DOHH2 (cell line): Measurements from ENCODE around the gene TMEM271.

ENCODE experiments used
- H3F3A ChIP-seq: fragments of 200-600 bp; sonication (generic), shearing (Covaris generic); 2 replicates; pipeline ENCODE4 v1.6.0; 2016; ENCODE audit warnings: antibody characterized with exemption, mild to moderate bottlenecking; ENCODE audit not compliant: control insufficient read depth, insufficient read depth
- H3K27ac ChIP-seq: fragments of 200-600 bp; sonication (generic); 2 replicates; pipeline ENCODE4 v1.5.1; 2014; ENCODE audit warnings: low read depth, mild to moderate bottlenecking, low read length, moderate library complexity
- H3K27me3 ChIP-seq: fragments of 200-600 bp; sonication (generic); 2 replicates; pipeline ENCODE4 v1.6.1; 2014; ENCODE audit warnings: mild to moderate bottlenecking, low read length, mixed read lengths; ENCODE audit not compliant: control insufficient read depth
- H3K36me3 ChIP-seq: fragments of 200-600 bp; sonication (generic); 2 replicates; pipeline ENCODE4 v1.6.1; 2014; ENCODE audit warnings: mild to moderate bottlenecking, low read length, moderate library complexity, mixed read lengths; ENCODE audit not compliant: control insufficient read depth
- H3K4me1 ChIP-seq: fragments of 200-600 bp; sonication (generic); 2 replicates; pipeline ENCODE4 v1.6.1; 2014; ENCODE audit warnings: mild to moderate bottlenecking, low read length, mixed read lengths; ENCODE audit not compliant: control insufficient read depth
- H3K4me2 ChIP-seq: fragments of 200-600 bp; sonication (generic); 2 replicates; pipeline ENCODE4 v1.6.0; 2014; ENCODE audit warnings: mild to moderate bottlenecking, low read length, moderate library complexity
- H3K4me3 ChIP-seq: fragments of 200-600 bp; sonication (generic); 2 replicates; pipeline ENCODE4 v1.5.1; 2014; ENCODE audit warnings: mild to moderate bottlenecking, low read length, mixed read lengths
- H3K79me2 ChIP-seq: fragments of 200-600 bp; sonication (generic); 2 replicates; pipeline ENCODE4 v1.6.1; 2014; ENCODE audit warnings: mild to moderate bottlenecking, low read length, mixed read lengths; ENCODE audit not compliant: control insufficient read depth
- H3K9me2 ChIP-seq: fragments of 200-600 bp; sonication (generic); replicated peaks from 2 replicates; pipeline ENCODE4 v1.6.1; 2014; ENCODE audit warnings: mild to moderate bottlenecking, low read length, mixed read lengths; ENCODE audit not compliant: control insufficient read depth
- H3K9me3 ChIP-seq: fragments of 200-600 bp; sonication (generic); 2 replicates; pipeline ENCODE4 v1.6.1; 2014; ENCODE audit warnings: antibody characterized with exemption, low read length, mixed read lengths; ENCODE audit not compliant: control insufficient read depth, insufficient read depth
- H4K20me1 ChIP-seq: fragments of 200-600 bp; sonication (generic); 2 replicates; pipeline ENCODE4 v1.6.0; 2014; ENCODE audit warnings: low read depth, mild to moderate bottlenecking, antibody characterized with exemption, low read length, moderate library complexity; ENCODE audit not compliant: control insufficient read depth, insufficient read depth
- EZH2phosphoT487 ChIP-seq: fragments of 200-600 bp; sonication (generic); IDR thresholded peaks from 2 replicates; pipeline ENCODE4 v1.6.1; 2017; ENCODE audit warnings: borderline replicate concordance, mild to moderate bottlenecking, antibody characterized with exemption, low read length, moderate library complexity, mixed read lengths
- TF ChIP-seq, protein P1 (sequence below): fragments of 200-600 bp; sonication (generic); IDR thresholded peaks from one replicate; pipeline ENCODE4 v1.5.1; 2014; ENCODE audit warnings: antibody characterized with exemption, mild to moderate bottlenecking, low read depth, low read length; ENCODE audit not compliant: poor library complexity, severe bottlenecking

Gene TMEM271

DNA sequence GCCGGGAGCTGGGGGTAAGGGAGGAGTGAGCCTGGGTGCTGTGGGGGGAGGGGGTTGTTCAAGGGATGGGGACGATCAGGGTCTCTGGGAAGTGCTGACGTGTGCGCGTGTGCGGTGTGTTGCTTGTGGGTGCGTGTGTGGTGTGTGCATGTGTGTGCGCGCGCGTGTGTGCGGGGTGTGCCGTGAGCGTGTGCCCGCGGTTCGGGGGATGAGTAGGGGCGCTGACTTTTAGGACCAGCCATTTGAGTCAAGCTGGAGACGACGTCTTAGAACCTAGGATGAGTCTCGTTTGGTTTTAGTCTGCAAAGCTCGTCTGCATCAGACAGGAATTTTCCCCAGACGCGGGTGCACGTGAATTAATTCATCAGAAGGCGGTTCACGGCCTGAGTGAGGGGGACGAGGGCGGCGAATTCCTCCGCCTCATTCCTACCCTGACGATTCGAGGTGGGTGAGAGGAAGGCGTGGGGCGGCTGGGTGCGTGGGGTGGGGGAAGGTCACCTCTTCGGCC, 950 bp upstream of the TMEM271 start:
- no peaks in the 10 kb centered on the region for H4K20me1 ChIP-seq
- TF ChIP-seq EZH2phosphoT487 = no peak
- TF ChIP-seq, protein P1, sequence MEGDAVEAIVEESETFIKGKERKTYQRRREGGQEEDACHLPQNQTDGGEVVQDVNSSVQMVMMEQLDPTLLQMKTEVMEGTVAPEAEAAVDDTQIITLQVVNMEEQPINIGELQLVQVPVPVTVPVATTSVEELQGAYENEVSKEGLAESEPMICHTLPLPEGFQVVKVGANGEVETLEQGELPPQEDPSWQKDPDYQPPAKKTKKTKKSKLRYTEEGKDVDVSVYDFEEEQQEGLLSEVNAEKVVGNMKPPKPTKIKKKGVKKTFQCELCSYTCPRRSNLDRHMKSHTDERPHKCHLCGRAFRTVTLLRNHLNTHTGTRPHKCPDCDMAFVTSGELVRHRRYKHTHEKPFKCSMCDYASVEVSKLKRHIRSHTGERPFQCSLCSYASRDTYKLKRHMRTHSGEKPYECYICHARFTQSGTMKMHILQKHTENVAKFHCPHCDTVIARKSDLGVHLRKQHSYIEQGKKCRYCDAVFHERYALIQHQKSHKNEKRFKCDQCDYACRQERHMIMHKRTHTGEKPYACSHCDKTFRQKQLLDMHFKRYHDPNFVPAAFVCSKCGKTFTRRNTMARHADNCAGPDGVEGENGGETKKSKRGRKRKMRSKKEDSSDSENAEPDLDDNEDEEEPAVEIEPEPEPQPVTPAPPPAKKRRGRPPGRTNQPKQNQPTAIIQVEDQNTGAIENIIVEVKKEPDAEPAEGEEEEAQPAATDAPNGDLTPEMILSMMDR = no peak
- H3K4me2 ChIP-seq = no peak overlapping the region
- no peak overlapping the region for H3K27ac ChIP-seq
- no peaks in the 10 kb centered on the region for H3F3A ChIP-seq
- H3K9me3 ChIP-seq = peaks cover 16% of the 10 kb centered on the region; the same call in 1 of the 2 replicates
- no peaks in the 10 kb centered on the region for H3K36me3 ChIP-seq
- H3K9me2 ChIP-seq = no peaks in the 10 kb centered on the region
- no peaks in the 10 kb centered on the region for H3K4me1 ChIP-seq
- no peak overlapping the region for H3K4me3 ChIP-seq
- H3K27me3 ChIP-seq = no peaks in the 10 kb centered on the region
- H3K79me2 ChIP-seq = no peaks in the 10 kb centered on the region

DNA sequence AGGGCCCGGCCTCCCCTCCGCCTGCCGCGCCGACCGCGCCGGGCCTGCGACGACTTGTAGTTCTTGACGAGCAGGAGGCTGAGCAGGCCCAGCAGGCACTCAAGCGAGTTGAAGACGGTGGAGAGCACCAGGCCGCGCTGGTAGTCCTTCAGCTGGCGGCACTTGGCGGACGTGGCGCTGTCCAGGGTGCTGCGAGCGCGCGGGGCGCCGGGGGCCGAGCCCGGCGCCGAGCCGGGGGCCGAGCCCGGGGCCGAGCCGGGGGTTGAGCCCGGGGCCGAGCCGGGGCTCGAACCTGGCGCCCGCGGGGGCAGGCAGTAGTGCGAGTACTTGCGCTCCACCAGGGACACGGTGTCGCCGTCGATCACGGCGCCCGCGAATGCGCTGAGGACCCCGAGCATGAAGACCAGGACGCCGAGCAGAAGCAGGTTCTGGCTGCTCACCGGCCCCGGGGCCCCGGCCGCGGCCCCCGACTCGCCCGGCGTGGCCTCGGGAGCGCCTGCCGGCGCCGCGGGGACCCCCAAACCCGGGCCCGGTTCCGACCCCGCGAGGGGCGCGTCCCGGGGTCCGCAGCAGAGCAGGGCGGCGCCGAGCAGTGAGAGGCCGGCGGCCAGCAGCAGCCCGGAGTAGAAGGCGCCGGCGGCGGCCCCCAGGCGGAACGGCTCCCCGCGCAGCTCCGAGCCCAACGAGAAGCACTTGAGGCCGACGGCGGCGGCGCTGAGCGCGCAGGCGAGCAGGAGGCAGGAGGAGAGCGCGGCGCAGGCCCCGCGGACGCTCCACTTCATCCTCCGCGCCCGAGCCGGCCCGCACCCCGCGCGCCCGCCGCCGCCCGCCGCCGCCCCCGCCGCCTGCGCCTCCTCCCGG, 584 bp downstream of the TMEM271 start:
- H3K4me2 ChIP-seq = no peak overlapping the region
- H3F3A ChIP-seq = no peaks in the 10 kb centered on the region
- H3K4me3 ChIP-seq = no peak overlapping the region
- H3K9me2 ChIP-seq = no peaks in the 10 kb centered on the region
- H3K27ac ChIP-seq = no peak overlapping the region
- H4K20me1 ChIP-seq = no peaks in the 10 kb centered on the region
- TF ChIP-seq EZH2phosphoT487 = no peak
- TF ChIP-seq, protein P1 = no peak
- no peaks in the 10 kb centered on the region for H3K36me3 ChIP-seq
- H3K27me3 ChIP-seq = no peaks in the 10 kb centered on the region
- peaks cover 12% of the 10 kb centered on the region; the same call in 1 of the 2 replicates for H3K9me3 ChIP-seq
- H3K4me1 ChIP-seq = no peaks in the 10 kb centered on the region
- no peaks in the 10 kb centered on the region for H3K79me2 ChIP-seq

DNA sequence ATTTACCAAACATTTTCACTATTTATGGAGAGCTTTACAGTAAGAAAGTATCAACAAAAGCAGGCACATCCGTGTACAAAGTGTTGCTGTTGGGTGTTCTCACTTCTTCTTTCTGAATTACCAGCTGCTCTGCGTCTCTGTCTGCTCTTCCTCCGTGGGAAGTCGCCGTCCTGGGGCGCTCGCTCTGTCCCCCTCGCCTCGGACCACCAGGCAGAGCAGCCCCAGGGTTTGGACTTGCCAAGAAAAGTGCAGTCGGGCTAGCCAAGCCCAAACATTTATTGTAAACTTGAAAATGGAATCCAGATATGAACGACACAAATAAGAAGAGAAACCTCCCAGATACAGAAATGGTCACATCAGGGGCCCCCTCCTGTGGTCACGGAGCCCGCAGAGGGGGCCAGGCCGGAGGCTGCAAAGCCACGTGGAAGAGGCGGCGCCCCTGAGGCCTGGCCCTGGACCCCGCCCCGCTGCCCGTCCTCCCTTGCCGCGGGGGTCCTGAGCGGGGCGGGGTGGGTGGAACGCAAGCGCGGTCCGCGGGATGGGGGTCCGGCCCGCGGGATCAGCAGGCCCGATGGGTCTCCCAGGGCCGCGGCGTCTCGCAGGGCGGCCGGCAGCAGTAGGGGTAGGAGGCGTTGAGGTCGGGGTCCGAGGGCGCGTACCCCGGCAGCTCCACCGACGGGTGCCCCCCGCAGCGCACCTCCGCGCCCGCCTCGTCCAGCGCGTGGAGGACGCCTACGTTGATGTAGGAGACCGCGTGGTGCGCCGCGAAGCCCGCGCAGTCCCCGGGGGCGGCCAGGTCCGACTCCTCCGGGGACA, 1.5 kb downstream of the TMEM271 start:
- no peaks in the 10 kb centered on the region for H3K4me1 ChIP-seq
- H3K9me3 ChIP-seq = peaks cover 17% of the 10 kb centered on the region; the same call in 1 of the 2 replicates
- H3K36me3 ChIP-seq = no peaks in the 10 kb centered on the region
- H4K20me1 ChIP-seq = no peaks in the 10 kb centered on the region
- H3K27ac ChIP-seq = no peak overlapping the region
- H3K79me2 ChIP-seq = no peaks in the 10 kb centered on the region
- H3K4me2 ChIP-seq = no peak overlapping the region
- H3K27me3 ChIP-seq = no peaks in the 10 kb centered on the region
- no peaks in the 10 kb centered on the region for H3F3A ChIP-seq
- no peaks in the 10 kb centered on the region for H3K9me2 ChIP-seq
- H3K4me3 ChIP-seq = no peak overlapping the region
- TF ChIP-seq, protein P1 = no peak
- TF ChIP-seq EZH2phosphoT487 = no peak
